GM21723 (cell line): Measurements from ENCODE around the gene CSNK1A1.
"Not testable (repeated sequence)": the region's sequence is repeated elsewhere in the genome, so short reads cannot be mapped to it uniquely, and the experiment has no call there.

Experiments
- ATAC-seq: cut with Tn5 transposase; IDR thresholded peaks from one replicate; pipeline ENCODE4 v1.9.1; 2021; ENCODE audit warnings: mild to moderate bottlenecking, moderate library complexity; ENCODE audit not compliant: unreplicated experiment

CSNK1A1 gene

GRCh38 chr5:149535787-149536186 is 15.5 kb downstream of the CSNK1A1 start:
- not testable (repeated sequence) for ATAC-seq

GRCh38 chr5:149532413-149532812 is 18.8 kb downstream of the CSNK1A1 start:
- no peak for ATAC-seq

- no peak for ATAC-seq
Observed at GRCh38 chr5:149529463-149529862, 21.8 kb downstream of the CSNK1A1 start.

GRCh38 chr5:149528281-149529060 is 22.8 kb downstream of the CSNK1A1 start:
- no peak for ATAC-seq

GRCh38 chr5:149526845-149527590 is 24.2 kb downstream of the CSNK1A1 start:
- ATAC-seq: no peak

GRCh38 chr5:149521739-149522685 is 29.2 kb downstream of the CSNK1A1 start:
- no peak for ATAC-seq

- no peak for ATAC-seq
Observed at GRCh38 chr5:149519601-149520000, 31.6 kb downstream of the CSNK1A1 start.

GRCh38 chr5:149518620-149519019 is 32.6 kb downstream of the CSNK1A1 start:
- ATAC-seq: no peak

GRCh38 chr5:149517461-149518122 is 33.6 kb downstream of the CSNK1A1 start:
- ATAC-seq: no peak

- ATAC-seq: no peak
Observed at GRCh38 chr5:149514512-149514911, 36.7 kb downstream of the CSNK1A1 start.

GRCh38 chr5:149513372-149513947 is 37.8 kb downstream of the CSNK1A1 start:
- ATAC-seq: not testable (repeated sequence)

- no peak for ATAC-seq
Observed at GRCh38 chr5:149510136-149510535, 41.1 kb downstream of the CSNK1A1 start.

GRCh38 chr5:149504677-149505076 is 46.6 kb downstream of the CSNK1A1 start:
- no peak for ATAC-seq

GRCh38 chr5:149503006-149503405 is 48.2 kb downstream of the CSNK1A1 start:
- ATAC-seq: no peak

- ATAC-seq: no peak
Observed at GRCh38 chr5:149500922-149501582, 50.2 kb downstream of the CSNK1A1 start.

GRCh38 chr5:149498724-149499336 is 52.4 kb downstream of the CSNK1A1 start:
- no peak for ATAC-seq

- ATAC-seq: no peak
Observed at GRCh38 chr5:149497357-149497756, 53.9 kb downstream of the CSNK1A1 start.

- no peak for ATAC-seq
Observed at GRCh38 chr5:149496917-149497316, 54.3 kb downstream of the CSNK1A1 start.

GRCh38 chr5:149496166-149496565 is 55.1 kb downstream of the CSNK1A1 start:
- no peak for ATAC-seq
